ENCODE results near the gene DBR1.
A peak's percentile ranks its signal among the peaks of the same experiment; 100 is the strongest.

DBR1 gene

DNA sequence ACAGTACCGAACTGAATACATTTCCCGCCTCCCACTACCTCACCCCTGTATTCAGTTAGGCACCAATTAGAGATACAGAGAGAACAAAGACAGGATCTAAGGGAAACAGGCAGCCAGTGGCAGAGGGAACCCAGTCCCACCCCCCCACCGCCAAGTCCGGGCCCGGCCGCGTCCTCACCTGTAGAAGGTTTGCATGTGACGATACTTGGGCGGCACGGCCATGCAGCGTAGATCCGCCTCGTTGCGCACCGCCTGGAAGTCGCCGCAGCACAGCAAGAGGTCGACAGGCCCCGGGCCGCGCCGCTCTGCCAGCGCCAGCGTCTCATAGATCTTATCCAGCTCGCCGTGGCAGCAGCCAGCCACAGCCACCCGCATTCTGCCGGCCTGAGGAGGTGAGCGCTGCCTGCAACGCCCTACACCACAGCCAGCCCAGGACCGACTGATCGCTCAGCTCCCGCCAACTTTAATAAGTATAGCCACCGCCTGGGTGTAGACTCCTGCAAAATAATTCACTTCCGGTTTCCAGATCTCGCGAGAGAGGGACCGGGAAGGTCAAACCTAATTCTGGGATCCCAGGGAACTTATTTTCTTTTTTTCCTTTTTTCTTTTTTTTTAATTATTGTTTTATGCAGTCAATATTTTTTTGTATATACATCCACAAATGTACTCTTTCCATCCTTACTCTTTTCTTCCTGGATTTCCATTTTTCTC, at the start of gene DBR1:
TSS of gene DBR1 (minus strand) at position 501 of the 711 bp plus-strand sequence. CDS start at position 375, 126 bp downstream.
- Histone ChIP-seq H3K36me3 (ENCODE audit: control insufficient read depth in 1 of 2, insufficient read depth in 2 of 2, low read length in 2 of 2) (peaks cover 0 to 10% of the 10 kb centered on the region in 2 donors), H3K9me3 (ENCODE audit: control insufficient read depth in 1 of 2, low read length in 2 of 2) (no peaks in the 10 kb centered on the region), H3K4me3 (ENCODE audit: low read depth in 1 of 2, low read length in 2 of 2) (peak within 1 kb of the TSS; percentile 87 to 88), H3K4me1 (ENCODE audit: control insufficient read depth in 1 of 2, insufficient read depth in 2 of 2, low read length in 2 of 2) (peaks cover 3 to 15% of the 10 kb centered on the region in 2 donors), H3K27ac (ENCODE audit: low read length) (peak within 1 kb of the TSS; percentile 73), H3K27me3 (ENCODE audit: low read depth, low read length) (no peaks in the 10 kb centered on the region)

DNA sequence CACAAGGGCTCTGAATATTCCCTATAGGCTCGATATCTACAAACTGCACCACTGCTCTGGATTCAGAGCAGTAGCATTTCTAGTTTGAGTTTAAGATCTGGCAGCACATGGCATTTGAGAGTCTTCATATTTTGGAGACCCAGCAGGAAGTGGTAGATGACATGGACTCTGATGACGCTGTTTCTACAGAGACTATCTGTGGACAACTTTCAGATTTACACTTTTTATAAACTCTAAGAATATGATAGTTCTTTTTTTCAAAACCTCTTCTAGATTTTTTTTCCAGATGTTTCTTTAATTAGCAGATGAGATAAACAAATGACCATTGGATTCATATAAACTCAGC, 48.2 kb upstream of the DBR1 start:
- H3K9me3 ChIP-seq (ENCODE audit: control insufficient read depth in 1 of 2, low read length in 2 of 2), result no peaks in the 10 kb centered on the region
- H3K4me1 ChIP-seq (ENCODE audit: control insufficient read depth in 1 of 2, insufficient read depth in 2 of 2, low read length in 2 of 2), result peaks cover 0 to 29% of the 10 kb centered on the region in 2 donors
- no peak overlapping the region for H3K4me3 ChIP-seq (ENCODE audit: low read depth in 1 of 2, low read length in 2 of 2)
- peaks cover 30 to 38% of the 10 kb centered on the region in 2 donors for H3K36me3 ChIP-seq (ENCODE audit: control insufficient read depth in 1 of 2, insufficient read depth in 2 of 2, low read length in 2 of 2)
- H3K27ac ChIP-seq (ENCODE audit: low read length), result peak overlapping the region; percentile 28
- H3K27me3 ChIP-seq (ENCODE audit: low read depth, low read length), result no peaks in the 10 kb centered on the region

DNA sequence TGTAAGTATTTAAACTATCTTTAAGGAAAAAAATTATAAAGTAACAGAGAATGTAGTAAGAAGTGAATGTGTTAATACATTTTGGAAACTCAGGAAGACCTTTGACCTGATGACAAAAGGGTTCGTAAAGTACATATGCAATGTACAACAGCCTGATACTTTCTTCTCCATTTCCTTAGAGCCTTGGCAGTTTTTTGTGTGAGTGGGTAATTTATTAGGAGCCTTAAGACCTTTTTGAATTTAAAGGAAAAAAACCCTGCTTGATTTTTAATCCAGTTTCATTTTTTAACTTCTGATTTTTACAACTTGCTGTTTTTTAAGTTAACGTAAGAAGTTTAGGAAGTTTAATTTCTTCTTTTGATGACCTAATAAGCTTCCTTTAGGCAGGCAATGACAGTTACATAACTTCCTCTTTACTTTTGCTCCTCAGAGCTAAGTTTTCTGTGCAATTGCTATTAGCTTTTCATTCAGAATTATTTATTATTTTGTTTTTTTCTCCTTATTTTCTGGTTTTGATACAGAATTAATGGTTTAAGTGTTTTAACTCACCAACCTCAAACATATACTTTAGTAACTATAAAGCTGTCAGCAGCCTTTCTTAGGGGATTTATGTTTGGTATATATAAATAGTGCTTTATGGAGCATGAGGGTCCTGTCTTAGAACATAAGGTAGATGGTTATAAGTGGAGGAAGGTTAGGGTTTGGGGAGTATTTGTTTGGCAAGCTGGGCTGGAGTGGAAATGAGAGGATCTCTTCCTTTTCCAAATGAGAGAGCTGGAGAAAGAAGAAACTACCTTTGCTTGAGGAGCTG, 47.6 kb upstream of the DBR1 start:
- Histone ChIP-seq H3K4me3 (ENCODE audit: low read depth in 1 of 2, low read length in 2 of 2) (no peak overlapping the region), H3K4me1 (ENCODE audit: control insufficient read depth in 1 of 2, insufficient read depth in 2 of 2, low read length in 2 of 2) (peaks cover 0 to 29% of the 10 kb centered on the region in 2 donors), H3K36me3 (ENCODE audit: control insufficient read depth in 1 of 2, insufficient read depth in 2 of 2, low read length in 2 of 2) (peaks cover 30 to 33% of the 10 kb centered on the region in 2 donors), H3K27me3 (ENCODE audit: low read depth, low read length) (no peaks in the 10 kb centered on the region), H3K9me3 (ENCODE audit: control insufficient read depth in 1 of 2, low read length in 2 of 2) (no peaks in the 10 kb centered on the region), H3K27ac (ENCODE audit: low read length) (peak overlapping the region; percentile 28)

GRCh38 chr3:138220788-138221187, 46.1 kb upstream of the DBR1 start:
- H3K4me1 ChIP-seq (ENCODE audit: control insufficient read depth in 1 of 2, insufficient read depth in 2 of 2, low read length in 2 of 2), result peaks cover 0 to 22% of the 10 kb centered on the region in 2 donors
- H3K4me3 ChIP-seq (ENCODE audit: low read depth in 1 of 2, low read length in 2 of 2), result no peak overlapping the region
- peaks cover 24 to 25% of the 10 kb centered on the region in 2 donors for H3K36me3 ChIP-seq (ENCODE audit: control insufficient read depth in 1 of 2, insufficient read depth in 2 of 2, low read length in 2 of 2)
- no peak overlapping the region for H3K27ac ChIP-seq (ENCODE audit: low read length)
- no peaks in the 10 kb centered on the region for H3K27me3 ChIP-seq (ENCODE audit: low read depth, low read length)
- no peaks in the 10 kb centered on the region for H3K9me3 ChIP-seq (ENCODE audit: control insufficient read depth in 1 of 2, low read length in 2 of 2)

DNA sequence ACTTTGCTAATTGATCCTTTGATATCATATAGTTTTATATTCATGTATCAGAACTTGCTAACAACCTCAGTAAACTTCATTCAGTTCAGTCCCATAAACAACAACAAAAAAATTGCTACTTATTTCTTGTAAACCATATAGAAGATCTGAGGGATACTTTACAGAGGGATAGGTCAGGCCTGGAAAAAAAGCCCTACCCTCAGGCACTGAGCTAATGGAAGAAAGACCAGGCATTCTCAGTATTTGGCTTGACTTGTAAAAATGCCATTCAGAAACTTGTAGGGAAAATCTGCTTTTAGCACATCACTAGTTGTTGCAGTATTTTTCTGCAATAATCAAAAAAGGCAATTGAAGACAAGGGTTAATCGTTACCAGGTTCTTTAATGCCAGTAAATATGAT, 45.5 kb upstream of the DBR1 start:
- no peak overlapping the region for H3K27ac ChIP-seq (ENCODE audit: low read length)
- H3K27me3 ChIP-seq (ENCODE audit: low read depth, low read length), result no peaks in the 10 kb centered on the region
- peaks cover 0 to 22% of the 10 kb centered on the region in 2 donors for H3K4me1 ChIP-seq (ENCODE audit: control insufficient read depth in 1 of 2, insufficient read depth in 2 of 2, low read length in 2 of 2)
- no peak overlapping the region for H3K4me3 ChIP-seq (ENCODE audit: low read depth in 1 of 2, low read length in 2 of 2)
- H3K9me3 ChIP-seq (ENCODE audit: control insufficient read depth in 1 of 2, low read length in 2 of 2), result no peaks in the 10 kb centered on the region
- peaks cover 18 to 19% of the 10 kb centered on the region in 2 donors for H3K36me3 ChIP-seq (ENCODE audit: control insufficient read depth in 1 of 2, insufficient read depth in 2 of 2, low read length in 2 of 2)

GRCh38 chr3:138219255-138219654, 44.5 kb upstream of the DBR1 start:
- peaks cover 9 to 12% of the 10 kb centered on the region in 2 donors for H3K36me3 ChIP-seq (ENCODE audit: control insufficient read depth in 1 of 2, insufficient read depth in 2 of 2, low read length in 2 of 2)

DNA sequence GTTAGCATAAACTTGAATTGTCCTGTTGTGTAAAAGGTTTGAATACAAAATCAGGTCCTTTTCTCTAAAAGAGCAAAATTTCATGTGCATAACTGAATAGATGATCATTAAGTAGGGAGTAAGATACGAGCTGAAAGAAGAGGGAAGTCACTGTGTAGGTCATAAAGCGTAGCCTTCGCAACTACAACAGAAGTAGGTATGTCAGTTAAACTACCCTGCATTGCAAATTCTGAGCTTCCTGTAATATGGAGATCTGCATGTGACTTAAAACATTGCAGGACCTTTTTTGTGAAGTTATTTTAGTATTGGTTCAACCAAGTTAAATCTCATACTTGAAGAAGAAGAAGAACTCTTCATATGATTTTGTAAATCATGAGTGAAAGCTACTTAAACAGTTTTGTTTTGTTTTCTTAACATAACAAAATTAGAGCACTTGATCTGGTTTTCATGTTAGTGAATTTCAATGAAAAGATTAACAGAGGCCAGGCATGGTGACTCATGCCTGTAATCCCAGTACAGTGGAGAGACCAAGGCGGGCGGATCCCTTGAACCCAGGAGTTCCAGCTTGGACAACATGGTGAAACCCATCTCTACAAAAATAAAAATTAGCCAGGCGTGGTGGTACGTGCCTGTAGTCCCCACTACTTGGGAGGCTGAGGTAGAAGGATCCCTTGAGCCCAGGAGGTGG, 38.8 kb upstream of the DBR1 start:
- Histone ChIP-seq H3K4me3 (ENCODE audit: low read depth in 1 of 2, low read length in 2 of 2) (no peak overlapping the region), H3K27ac (ENCODE audit: low read length) (no peak overlapping the region), H3K9me3 (ENCODE audit: control insufficient read depth in 1 of 2, low read length in 2 of 2) (no peaks in the 10 kb centered on the region), H3K36me3 (ENCODE audit: control insufficient read depth in 1 of 2, insufficient read depth in 2 of 2, low read length in 2 of 2) (no peaks in the 10 kb centered on the region), H3K27me3 (ENCODE audit: low read depth, low read length) (no peaks in the 10 kb centered on the region), H3K4me1 (ENCODE audit: control insufficient read depth in 1 of 2, insufficient read depth in 2 of 2, low read length in 2 of 2) (peaks cover 0 to 10% of the 10 kb centered on the region in 2 donors)

More at GRCh38 chr3:138219255-138219654, 44.5 kb upstream of the DBR1 start:
- H3K27ac ChIP-seq (ENCODE audit: low read length), result no peak overlapping the region
- peaks cover 0 to 22% of the 10 kb centered on the region in 2 donors for H3K4me1 ChIP-seq (ENCODE audit: control insufficient read depth in 1 of 2, insufficient read depth in 2 of 2, low read length in 2 of 2)
- H3K4me3 ChIP-seq (ENCODE audit: low read depth in 1 of 2, low read length in 2 of 2), result no peak overlapping the region
- no peaks in the 10 kb centered on the region for H3K27me3 ChIP-seq (ENCODE audit: low read depth, low read length)
- H3K9me3 ChIP-seq (ENCODE audit: control insufficient read depth in 1 of 2, low read length in 2 of 2), result no peaks in the 10 kb centered on the region

- Histone ChIP-seq H3K4me3 (ENCODE audit: low read depth in 1 of 2, low read length in 2 of 2) (no peak overlapping the region), H3K4me1 (ENCODE audit: control insufficient read depth in 1 of 2, insufficient read depth in 2 of 2, low read length in 2 of 2) (peaks cover 0 to 10% of the 10 kb centered on the region in 2 donors), H3K9me3 (ENCODE audit: control insufficient read depth in 1 of 2, low read length in 2 of 2) (no peaks in the 10 kb centered on the region), H3K27me3 (ENCODE audit: low read depth, low read length) (no peaks in the 10 kb centered on the region), H3K36me3 (ENCODE audit: control insufficient read depth in 1 of 2, insufficient read depth in 2 of 2, low read length in 2 of 2) (peaks cover 0 to 3% of the 10 kb centered on the region in 2 donors), H3K27ac (ENCODE audit: low read length) (no peak overlapping the region)
Observed at GRCh38 chr3:138210528-138210927, 35.8 kb upstream of the DBR1 start.

GRCh38 chr3:138206196-138206595, 31.5 kb upstream of the DBR1 start:
- H3K9me3 ChIP-seq (ENCODE audit: control insufficient read depth in 1 of 2, low read length in 2 of 2), result no peaks in the 10 kb centered on the region
- H3K27me3 ChIP-seq (ENCODE audit: low read depth, low read length), result no peaks in the 10 kb centered on the region
- peaks cover 0 to 21% of the 10 kb centered on the region in 2 donors for H3K4me1 ChIP-seq (ENCODE audit: control insufficient read depth in 1 of 2, insufficient read depth in 2 of 2, low read length in 2 of 2)
- no peak overlapping the region for H3K27ac ChIP-seq (ENCODE audit: low read length)
- no peak overlapping the region for H3K4me3 ChIP-seq (ENCODE audit: low read depth in 1 of 2, low read length in 2 of 2)
- peaks cover 0 to 3% of the 10 kb centered on the region in 2 donors for H3K36me3 ChIP-seq (ENCODE audit: control insufficient read depth in 1 of 2, insufficient read depth in 2 of 2, low read length in 2 of 2)

DNA sequence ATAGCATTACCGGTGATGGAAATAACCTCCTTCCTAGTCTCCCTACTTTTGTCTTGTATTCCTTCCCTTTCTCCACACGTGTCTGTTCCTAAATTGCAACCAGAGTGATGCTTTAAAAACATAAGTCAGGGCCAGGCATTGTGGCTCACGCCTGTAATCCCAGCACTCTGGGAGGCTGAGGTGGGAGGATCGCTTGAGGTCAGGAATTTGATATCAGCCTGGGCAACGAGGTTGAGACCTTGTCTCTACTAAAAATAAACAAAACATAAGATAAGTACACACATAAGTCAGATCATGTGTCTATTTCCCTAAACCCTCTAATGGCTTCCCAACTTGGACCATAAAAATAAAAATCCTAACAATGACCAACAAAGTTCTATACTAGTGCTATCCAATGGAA, 30.8 kb upstream of the DBR1 start:
- H3K36me3 ChIP-seq (ENCODE audit: control insufficient read depth in 1 of 2, insufficient read depth in 2 of 2, low read length in 2 of 2), result peaks cover 0 to 3% of the 10 kb centered on the region in 2 donors
- H3K9me3 ChIP-seq (ENCODE audit: control insufficient read depth in 1 of 2, low read length in 2 of 2), result no peaks in the 10 kb centered on the region
- no peaks in the 10 kb centered on the region for H3K27me3 ChIP-seq (ENCODE audit: low read depth, low read length)
- H3K27ac ChIP-seq (ENCODE audit: low read length), result no peak overlapping the region
- no peak overlapping the region for H3K4me3 ChIP-seq (ENCODE audit: low read depth in 1 of 2, low read length in 2 of 2)
- peaks cover 0 to 21% of the 10 kb centered on the region in 2 donors for H3K4me1 ChIP-seq (ENCODE audit: control insufficient read depth in 1 of 2, insufficient read depth in 2 of 2, low read length in 2 of 2)

GRCh38 chr3:138203938-138204337, 29.2 kb upstream of the DBR1 start:
- no peaks in the 10 kb centered on the region for H3K27me3 ChIP-seq (ENCODE audit: low read depth, low read length)
- H3K27ac ChIP-seq (ENCODE audit: low read length), result no peak overlapping the region

More at GRCh38 chr3:138203938-138204337, 29.2 kb upstream of the DBR1 start:
- H3K36me3 ChIP-seq (ENCODE audit: control insufficient read depth in 1 of 2, insufficient read depth in 2 of 2, low read length in 2 of 2), result peaks cover 0 to 3% of the 10 kb centered on the region in 2 donors
- no peak overlapping the region for H3K4me3 ChIP-seq (ENCODE audit: low read depth in 1 of 2, low read length in 2 of 2)
- H3K4me1 ChIP-seq (ENCODE audit: control insufficient read depth in 1 of 2, insufficient read depth in 2 of 2, low read length in 2 of 2), result peaks cover 0 to 14% of the 10 kb centered on the region in 2 donors
- H3K9me3 ChIP-seq (ENCODE audit: control insufficient read depth in 1 of 2, low read length in 2 of 2), result no peaks in the 10 kb centered on the region
